IMR-90 (cell line): ENCODE measurements around the gene DCLK1. TPM values are rescaled to one million over a fixed set of nuclear protein-coding genes. Genes with fewer than 3 reads are reported as not detected.

Source experiments
- ATAC-seq: fragments of 200-7000 bp; cut with Tn5 transposase; 2 replicates; pipeline ENCODE4 v1.9.1; 2020; ENCODE audit warnings: low read depth, mild to moderate bottlenecking, moderate library complexity
- BruUV-seq: library from RNA; stranded (reverse); fragments of 400-500 nt; replicated peaks from 2 replicates; lab custom pipeline; 2021; lab: Mats Ljungman, UMichigan
- CTCF ChIA-PET: fragments of 300-600 bp; formaldehyde crosslinking; extraction: SDS; loops from one replicate; lab custom pipeline; 2021; ENCODE audit warnings: antibody characterized with exemption; lab: Yijun Ruan, JAX
- POLR2A ChIA-PET: fragments of 300-600 bp; sonication (Branson Sonifier 250); formaldehyde crosslinking; loops from one replicate; lab custom pipeline; 2022; ENCODE audit warnings: antibody characterized with exemption; ENCODE audit not compliant: unreplicated experiment; lab: Charles Lee
- DNase-seq: peaks from one replicate; pipeline ENCODE4 v3.0.0; 2013
- H2AFZ ChIP-seq: replicated peaks from 2 replicates; pipeline ENCODE3; 2013; ENCODE audit warnings: low read length, mild to moderate bottlenecking; ENCODE audit not compliant: poor library complexity
- H2AK5ac ChIP-seq: 2 replicates; pipeline ENCODE4 v1.6.1; 2013; ENCODE audit warnings: low read depth, low read length, inconsistent platforms
- H2AK9ac ChIP-seq: replicated peaks from 2 replicates; pipeline ENCODE3; 2013; ENCODE audit warnings: mild to moderate bottlenecking, low read depth, low read length, moderate library complexity; ENCODE audit not compliant: poor library complexity
- H2BK120ac ChIP-seq: 2 replicates; pipeline ENCODE4 v1.6.1; 2013; ENCODE audit warnings: low read depth, low read length, inconsistent platforms
- H2BK15ac ChIP-seq: 3 replicates; pipeline ENCODE4 v1.6.1; 2013; ENCODE audit warnings: low read depth, low read length, inconsistent platforms
- H2BK20ac ChIP-seq: 2 replicates; pipeline ENCODE4 v1.6.1; 2013; ENCODE audit warnings: low read depth, mild to moderate bottlenecking, inconsistent platforms, low read length, moderate library complexity
- H2BK5ac ChIP-seq: 2 replicates; pipeline ENCODE4 v1.6.1; 2013; ENCODE audit warnings: mild to moderate bottlenecking, low read depth, low read length, inconsistent platforms; ENCODE audit not compliant: poor library complexity, severe bottlenecking
- H3K14ac ChIP-seq: replicated peaks from 2 replicates; pipeline ENCODE4 v1.6.1; 2013; ENCODE audit warnings: low read depth, low read length, inconsistent platforms
- H3K18ac ChIP-seq: 2 replicates; pipeline ENCODE4 v1.6.1; 2013; ENCODE audit warnings: low read depth, low read length, control low read depth
- H3K23ac ChIP-seq: 2 replicates; pipeline ENCODE4 v1.6.1; 2013; ENCODE audit warnings: low read depth, low read length, inconsistent platforms
- H3K27ac ChIP-seq: 2 replicates; pipeline ENCODE4 v1.5.1; 2013; ENCODE audit warnings: mild to moderate bottlenecking, control low read depth, low read length; ENCODE audit not compliant: insufficient read depth
- H3K27me3 ChIP-seq: 2 replicates; pipeline ENCODE4 v1.6.1; 2013; ENCODE audit warnings: low read length; ENCODE audit not compliant: control insufficient read depth, insufficient read depth
- H3K36me3 ChIP-seq: 2 replicates; pipeline ENCODE4 v1.6.1; 2013; ENCODE audit warnings: low read length, mixed read lengths; ENCODE audit not compliant: control insufficient read depth, insufficient read depth
- H3K4ac ChIP-seq: 2 replicates; pipeline ENCODE4 v1.6.1; 2013; ENCODE audit warnings: low read depth, low read length, inconsistent platforms
- H3K4me1 ChIP-seq: 2 replicates; pipeline ENCODE4 v1.6.1; 2013; ENCODE audit warnings: low read length, mixed read lengths; ENCODE audit not compliant: control insufficient read depth, insufficient read depth
- H3K4me2 ChIP-seq: 2 replicates; pipeline ENCODE4 v1.6.1; 2013; ENCODE audit warnings: low read depth, mild to moderate bottlenecking, control low read depth, low read length, moderate library complexity
- H3K4me3 ChIP-seq: 2 replicates; pipeline ENCODE4 v1.5.1; 2013; ENCODE audit warnings: low read depth, mild to moderate bottlenecking, control low read depth, low read length, moderate library complexity; ENCODE audit not compliant: insufficient read depth
- H3K56ac ChIP-seq: 2 replicates; pipeline ENCODE4 v1.6.1; 2013; ENCODE audit warnings: low read length, inconsistent platforms; ENCODE audit not compliant: insufficient read depth; ENCODE audit errors: extremely low read depth
- H3K79me1 ChIP-seq, 2 experiments: 2 replicates each; pipeline ENCODE4 v1.6.1; 2013; ENCODE audit warnings: low read length in 2 of 2, inconsistent platforms in 1 of 2, low read depth in 1 of 2
- H3K9ac ChIP-seq: 2 replicates; pipeline ENCODE4 v1.6.1; 2013; ENCODE audit warnings: low read depth, low read length, control low read depth
- H3K9me1 ChIP-seq: 2 replicates; pipeline ENCODE4 v1.6.1; 2013; ENCODE audit warnings: low read length, inconsistent platforms; ENCODE audit not compliant: insufficient read depth
- H3K9me3 ChIP-seq: 2 replicates; pipeline ENCODE4 v1.6.1; 2013; ENCODE audit warnings: low read length; ENCODE audit not compliant: control insufficient read depth, insufficient read depth
- H4K20me1 ChIP-seq: 2 replicates; pipeline ENCODE4 v1.6.1; 2013; ENCODE audit warnings: low read length, inconsistent platforms; ENCODE audit not compliant: insufficient read depth
- H4K5ac ChIP-seq: 2 replicates; pipeline ENCODE4 v1.6.1; 2013; ENCODE audit warnings: mild to moderate bottlenecking, low read depth, low read length, control low read depth
- H4K8ac ChIP-seq, 2 experiments: 2 replicates each; pipeline ENCODE4 v1.6.1; 2013; ENCODE audit warnings: low read depth in 2 of 2, low read length in 2 of 2, control low read depth in 1 of 2, inconsistent platforms in 1 of 2
- H4K91ac ChIP-seq: 2 replicates; pipeline ENCODE4 v1.6.1; 2013; ENCODE audit warnings: low read depth, low read length, inconsistent platforms; ENCODE audit not compliant: insufficient read depth
- BHLHE40 ChIP-seq: fragments of 150-350 bp; IDR thresholded peaks from 2 replicates; pipeline ENCODE4 v1.6.1; 2016; ENCODE audit warnings: mild to moderate bottlenecking, low read depth, low read length
- CEBPB ChIP-seq: IDR thresholded peaks from 2 replicates; pipeline ENCODE4 v1.6.1; 2012; ENCODE audit warnings: low read depth, low read length, improper control_type of control experiment
- CTCF ChIP-seq: conservative IDR thresholded peaks from 2 replicates; pipeline ENCODE4 v1.5.1; 2012; ENCODE audit warnings: mild to moderate bottlenecking, low read depth, low read length, improper control_type of control experiment
- FOS ChIP-seq: fragments of 150-350 bp; IDR thresholded peaks from 2 replicates; pipeline ENCODE4 v1.6.1; 2016; ENCODE audit warnings: low read depth, low read length
- MAFK ChIP-seq: IDR thresholded peaks from 2 replicates; pipeline ENCODE4 v1.6.1; 2012; ENCODE audit warnings: low read depth, low read length, improper control_type of control experiment
- NFE2L2 ChIP-seq: fragments of 150-350 bp; IDR thresholded peaks from 2 replicates; pipeline ENCODE4 v1.6.1; 2016; ENCODE audit warnings: low read depth, mild to moderate bottlenecking, low read length
- POLR2A ChIP-seq: IDR thresholded peaks from 2 replicates; pipeline ENCODE4 v1.6.1; 2012; ENCODE audit warnings: mild to moderate bottlenecking, low read depth, low read length
- USF2 ChIP-seq: fragments of 150-350 bp; IDR thresholded peaks from 2 replicates; pipeline ENCODE4 v1.6.1; 2017; ENCODE audit warnings: mild to moderate bottlenecking, antibody characterized with exemption, low read length, low read depth
- WGBS, 2 experiments: methylation state at CpG; one replicate each; pipeline versions ENCODE4 v1.1.5 to v1.1.7; 2013; ENCODE audit warnings: missing lambda C conversion rate in 2 of 2; ENCODE audit not compliant: insufficient read length in 1 of 2; ENCODE audit errors: extremely low coverage in 2 of 2; 5-methylcytosine and 5-hydroxymethylcytosine counted together
- dilution Hi-C: fragments of 300-500 bp; cut with HindIII; formaldehyde crosslinking; loops from one replicate; pipeline ENCODE4 v1.14.3; 2018; ENCODE audit warnings: low sequenced_read_pairs; ENCODE audit not compliant: unreplicated experiment
- in situ Hi-C: fragments of 300-500 bp; cut with MboI; formaldehyde crosslinking; loops from 3 replicates; pipeline ENCODE4 v1.14.3; 2019; ENCODE audit warnings: low sequenced_read_pairs, inconsistent platforms, mixed read lengths
- intact Hi-C: fragments of 100-400 bp; cut with micrococcal nuclease; formaldehyde crosslinking; loops from 2 replicates; pipeline ENCODE4 v1.10.0; 2022
- polyA plus RNA-seq, 3 experiments: library from polyadenylated mRNA; depleted of rRNA; stranded (reverse); fragments of >200 nt; gene quantifications; 2 replicates each; pipeline ENCODE4 v1.2.3, GENCODE V29; 2012; ENCODE audit warnings: low replicate concordance in 1 of 3
- total RNA-seq: library from RNA; depleted of rRNA; stranded (reverse); fragments of >200 nt; gene quantifications from 2 replicates; pipeline ENCODE4 v1.2.3, GENCODE V29; 2012

DCLK1 gene
- total and polyA plus RNA-seq, 2 of the 4 experiments (the other 2 are of a cell fraction): under 0.01 to 0.02 TPM

- Histone ChIP-seq H3K4me3 (no peak overlapping the region), H3K27ac (no peak overlapping the region), H3K36me3 (no peaks in the 10 kb centered on the region), H3K9ac (no peak overlapping the region), H3K9me1 (peaks cover 5% of the 10 kb centered on the region; the same call in 1 of the 2 replicates), H2BK20ac (no peak overlapping the region), H4K5ac (no peak overlapping the region), H4K91ac (no peak overlapping the region), H3K23ac (no peak overlapping the region), H3K9me3 (no peaks in the 10 kb centered on the region), H3K14ac (no peak overlapping the region), H2BK120ac (no peak overlapping the region), H4K8ac (no peak overlapping the region), H3K4ac (no peak overlapping the region), H3K27me3 (no peaks in the 10 kb centered on the region), H3K4me2 (no peak overlapping the region), H3K4me1 (peaks cover 2% of the 10 kb centered on the region), H2AK9ac (no peak overlapping the region), H3K18ac (no peak overlapping the region), H3K56ac (no peak overlapping the region), H4K20me1 (no peaks in the 10 kb centered on the region), H2BK15ac (no peak overlapping the region), H2BK5ac (no peak overlapping the region), H2AFZ (no peak overlapping the region), H3K79me1 (no peaks in the 10 kb centered on the region), H2AK5ac (no peak overlapping the region)
- ATAC-seq (no peak), DNase-seq (no peak)
- no peak for TF ChIP-seq NFE2L2
- TF ChIP-seq CTCF: no peak
- TF ChIP-seq FOS: no peak
- no peak for TF ChIP-seq CEBPB
- TF ChIP-seq USF2: no peak
- TF ChIP-seq MAFK: no peak
- TF ChIP-seq BHLHE40: no peak
- no peak for TF ChIP-seq POLR2A
- WGBS, 2 experiments: no CpG with 5 or more reads among the region's 6 CpGs
- intact Hi-C loops: no loop called here
- ChIA-PET POLR2A (no interaction called here), CTCF (no interaction called here)
- no TSS peak for BruUV-seq
- dilution Hi-C loops: no loop called here
- in situ Hi-C loops: no loop called here
Observed at GRCh38 chr13:35887115-35887666, 244.0 kb downstream of the DCLK1 start.
